MCF 10A (cell line): ENCODE data around the gene CATSPERD. TPM values are rescaled to one million over a fixed set of nuclear protein-coding genes. Genes with fewer than 3 reads are reported as not detected.

Experiments
- BruUV-seq: library from RNA; stranded (reverse); fragments of 400-500 nt; replicated peaks from 2 replicates; lab custom pipeline; 2021; lab: Mats Ljungman, UMichigan
- CTCF ChIA-PET: fragments of 300-600 bp; sonication (Branson Sonifier 250); formaldehyde crosslinking; extraction: SDS; loops from one replicate; lab custom pipeline; 2021; ENCODE audit warnings: antibody characterized with exemption, inconsistent platforms; lab: Yijun Ruan, JAX
- POLR2A ChIA-PET: fragments of 300-600, 350-650 bp; sonication (Branson Sonifier 250); formaldehyde crosslinking; extraction: SDS; loops from one replicate; lab custom pipeline; 2020; ENCODE audit warnings: antibody characterized with exemption, inconsistent platforms; lab: Yijun Ruan, JAX
- DNase-seq: peaks from one replicate; pipeline ENCODE4 v3.0.0-alpha.2; 2018; ENCODE audit not compliant: unreplicated experiment
- H3K27ac Mint-ChIP-seq: one replicate; pipeline ENCODE4 v1.8.0; 2022; ENCODE audit warnings: mild to moderate bottlenecking, low read depth, mixed read lengths; ENCODE audit not compliant: unreplicated experiment
- H3K27me3 Mint-ChIP-seq: one replicate; pipeline ENCODE4 v1.8.0; 2022; ENCODE audit warnings: mixed read lengths; ENCODE audit not compliant: insufficient read depth, unreplicated experiment
- H3K36me3 Mint-ChIP-seq: one replicate; pipeline ENCODE4 v1.8.0; 2022; ENCODE audit warnings: mild to moderate bottlenecking, moderate library complexity, mixed read lengths; ENCODE audit not compliant: insufficient read depth, unreplicated experiment
- H3K4me1 Mint-ChIP-seq: one replicate; pipeline ENCODE4 v1.8.0; 2022; ENCODE audit warnings: mixed read lengths; ENCODE audit not compliant: insufficient read depth, unreplicated experiment
- H3K4me3 Mint-ChIP-seq: one replicate; pipeline ENCODE4 v1.8.0; 2022; ENCODE audit warnings: mild to moderate bottlenecking, moderate library complexity, mixed read lengths; ENCODE audit not compliant: unreplicated experiment
- H3K9me3 Mint-ChIP-seq: one replicate; pipeline ENCODE4 v1.8.0; 2022; ENCODE audit warnings: mixed read lengths; ENCODE audit not compliant: unreplicated experiment
- CTCF ChIP-seq: fragments of 200-600 bp; IDR thresholded peaks from one replicate; pipeline ENCODE4 v1.8.0; 2022; ENCODE audit warnings: antibody characterized with exemption, mild to moderate bottlenecking; ENCODE audit not compliant: unreplicated experiment
- intact Hi-C: fragments of 100-400 bp; cut with micrococcal nuclease; formaldehyde crosslinking; loops from 2 replicates; pipeline ENCODE4 v1.14.1; 2022
- total RNA-seq: library from RNA; stranded (reverse); gene quantifications from 2 replicates; pipeline ENCODE4 v1.2.3, GENCODE V29; 2022

CATSPERD gene
- total RNA-seq, 1 experiment from 2014 or later: not detected

- POLR2A ChIA-PET: interaction anchor here (1.4 to 6.4 kb wide), 3 partner anchors 24 to 25 kb away, joined by 3 to 119 read pairs (median 5); partner anchors contain the start of gene RPL36
- Mint-ChIP-seq H3K27ac (no peak overlapping the region), H3K4me3 (no peak overlapping the region), H3K27me3 (no peaks in the 10 kb centered on the region), H3K36me3 (peaks cover 73% of the 10 kb centered on the region), H3K4me1 (peaks cover 3% of the 10 kb centered on the region), H3K9me3 (no peaks in the 10 kb centered on the region)
- TF ChIP-seq CTCF: no peak
- CTCF ChIA-PET: interaction anchor here (0.6 to 0.7 kb wide), 3 partner anchors 16 to 1055 kb away, joined by 3 to 4 read pairs (median 4); no protein-coding TSS in a partner anchor
- intact Hi-C loops: no loop called here
- BruUV-seq: no TSS peak
- DNase-seq: no peak
These were observed 5.6 kb upstream of the CATSPERD start for GRCh38 chr19:5714816-5715215.

GRCh38 chr19:5717215-5717935 lies 3.1 kb upstream of the CATSPERD start:
- intact Hi-C loops: no loop called here
- ChIA-PET POLR2A (interaction anchor here (1.9 to 6.4 kb wide), 3 partner anchors 27 to 94 kb away, joined by 7 to 119 read pairs (median 34); partner anchors contain the start of genes RPL36, SAFB and SAFB2), CTCF (interaction anchor here (1.0 to 5.0 kb wide), 4 partner anchors 18 to 77 kb away, joined by 4 to 43 read pairs (median 7); partner anchors contain the start of gene RPL36)
- peaks cover 52% of the 10 kb centered on the region for H3K36me3 Mint-ChIP-seq
- no peaks in the 10 kb centered on the region for H3K9me3 Mint-ChIP-seq
- peaks cover 3% of the 10 kb centered on the region for H3K4me1 Mint-ChIP-seq
- no peaks in the 10 kb centered on the region for H3K27me3 Mint-ChIP-seq
- peak overlapping the region; percentile 89 for H3K27ac Mint-ChIP-seq
- no peak for TF ChIP-seq CTCF
- no peak for DNase-seq
- no TSS peak for BruUV-seq
- peak overlapping the region; percentile 86 for H3K4me3 Mint-ChIP-seq

GRCh38 chr19:5718037-5718578 lies 2.3 kb upstream of the CATSPERD start:
- H3K4me3 Mint-ChIP-seq: peak overlapping the region; percentile 86
- TF ChIP-seq CTCF: no peak
- H3K36me3 Mint-ChIP-seq: peaks cover 45% of the 10 kb centered on the region
- peak; percentile 35 for DNase-seq
- ChIA-PET CTCF (interaction anchor here (0.5 to 5.0 kb wide), 6 partner anchors 8 to 1730 kb away, joined by 3 to 43 read pairs (median 6); partner anchors contain the start of gene RPL36), POLR2A (interaction anchor here (0.8 to 6.4 kb wide), 11 partner anchors 9 to 186 kb away, joined by 3 to 119 read pairs (median 12); partner anchors contain the start of genes DUS3L, NDUFA11, RPL36 and SAFB)
- BruUV-seq: no TSS peak
- no peaks in the 10 kb centered on the region for H3K9me3 Mint-ChIP-seq
- peaks cover 3% of the 10 kb centered on the region for H3K4me1 Mint-ChIP-seq
- no peaks in the 10 kb centered on the region for H3K27me3 Mint-ChIP-seq
- intact Hi-C loops: no loop called here
- H3K27ac Mint-ChIP-seq: peak overlapping the region; percentile 89
